ENCODE measurements around the gene SFTPD. TPM values are rescaled to one million over a fixed set of nuclear protein-coding genes. Genes with fewer than 3 reads are reported as not detected.

SFTPD gene
- total and polyA plus RNA-seq, 10 of the 15 experiments (the other 5 are each of a cell fraction or from before 2014, with no cell fraction given) = 0.31 TPM; not detected in 9

- no peak for TF ChIP-seq EP300 (IDR thresholded peaks at IDR 0.05; ENCODE audit: borderline replicate concordance in 1 of 2, control insufficient read depth in 1 of 2, low read depth in 2 of 2, low read length in 2 of 2)
- no peak for TF ChIP-seq SUPT20H (IDR thresholded peaks at IDR 0.05; ENCODE audit: borderline replicate concordance, control insufficient read depth, low read depth, low read length)
Measured at GRCh38 chr10:79976999-79977398, 28.1 kb upstream of the SFTPD start (continued).

GRCh38 chr10:79970062-79970461 lies 21.2 kb upstream of the SFTPD start:
- no peak for TF ChIP-seq SREBF2 (IDR thresholded peaks at IDR 0.05; ENCODE audit: low read length)
- TF ChIP-seq MYB (IDR thresholded peaks at IDR 0.05; ENCODE audit: borderline replicate concordance, low read depth, low read length) = no peak
- TF ChIP-seq BMI1 (IDR thresholded peaks at IDR 0.05; ENCODE audit: borderline replicate concordance) = no peak
- no peak for TF ChIP-seq HDAC2 (IDR thresholded peaks at IDR 0.05)
- TF ChIP-seq KDM1A (IDR thresholded peaks at IDR 0.05; ENCODE audit: borderline replicate concordance) = no peak
- TF ChIP-seq NFYB (IDR thresholded peaks at IDR 0.05; ENCODE audit: insufficient read depth, low read depth, low read length) = no peak
- no peak for TF ChIP-seq IKZF1 (conservative IDR thresholded peaks at IDR 0.05)
- TF ChIP-seq ZNF384 (IDR thresholded peaks at IDR 0.05; ENCODE audit: borderline replicate concordance, low read depth, low read length) = no peak
- TF ChIP-seq E2F4 (IDR thresholded peaks at IDR 0.05; ENCODE audit: low read depth, low read length) = no peak
- no peak for TF ChIP-seq TARDBP (IDR thresholded peaks at IDR 0.05; ENCODE audit: borderline replicate concordance)
- no peak for TF ChIP-seq RCOR1 (conservative IDR thresholded peaks at IDR 0.05; ENCODE audit: low read depth, low read length)
- TF ChIP-seq ZBTB33 (IDR thresholded peaks at IDR 0.05) = no peak
- TF ChIP-seq CTCF (IDR thresholded peaks at IDR 0.05 in 2 of 3, conservative IDR thresholded peaks at IDR 0.05 in 1 of 3; ENCODE audit: control insufficient read depth in 2 of 3, extremely low read depth in 1 of 3, insufficient read depth in 1 of 3, low read depth in 3 of 3, low read length in 3 of 3) = no peak
- Histone ChIP-seq H3K9me3 (replicated peaks; ENCODE audit: control insufficient read depth, insufficient read depth, low read length) (no peaks in the 10 kb centered on the region), H2AFZ (ENCODE audit: control insufficient read depth, low read depth, low read length) (no peak overlapping the region), H3K27ac (ENCODE audit: control insufficient read depth, insufficient read depth) (no peak overlapping the region), H3K79me2 (ENCODE audit: control insufficient read depth, insufficient read depth, low read length) (no peaks in the 10 kb centered on the region), H3K36me3 (ENCODE audit: control insufficient read depth in 2 of 2, insufficient read depth in 2 of 2, low read length in 1 of 2) (no peaks in the 10 kb centered on the region), H3K9ac (ENCODE audit: control insufficient read depth, insufficient read depth, low read length) (no peak overlapping the region), H3K4me3 (no peak overlapping the region), H3K4me2 (ENCODE audit: control insufficient read depth, insufficient read depth) (no peak overlapping the region), H3K4me1 (ENCODE audit: control insufficient read depth, insufficient read depth, low read length) (no peaks in the 10 kb centered on the region), H3K27me3 (replicated peaks in 1 of 2; ENCODE audit: control insufficient read depth in 2 of 2, insufficient read depth in 2 of 2, low read length in 1 of 2) (no peaks in the 10 kb centered on the region), H4K20me1 (ENCODE audit: control insufficient read depth, insufficient read depth) (no peaks in the 10 kb centered on the region)
- intact Hi-C loops (cut with micrococcal nuclease; ENCODE audit: unreplicated experiment) (no loop called here), in situ Hi-C loops (cut with MboI) (no loop called here)
- SMC1A ChIA-PET (ENCODE audit: uncharacterized antibody, unreplicated experiment) = no interaction called here
- no peak for FAIRE-seq
- DNase-seq (ENCODE audit: low read depth, low spot score) = no peak
- no peak for ATAC-seq
- no TSS peak for BruUV-seq (replicated peaks)
- POLR2A ChIA-PET = no interaction called here
- CTCF ChIA-PET = no interaction called here
- RAD21 ChIA-PET (ENCODE audit: unreplicated experiment) = no interaction called here
